Peyer's patch (tissue), 4 donors: ENCODE data around the gene ANKRD36C. TPM values are rescaled to one million over a fixed set of nuclear protein-coding genes. Genes with fewer than 3 reads are reported as not detected.
"Not testable (repeated sequence)": the region's sequence is repeated elsewhere in the genome, so short reads cannot be mapped to it uniquely, and the experiment has no call there.

ENCODE experiments used
- DNase-seq, 3 donors: peaks; one replicate each; pipeline ENCODE4 v3.0.0-alpha.2; 2017 to 2019
- H3K27ac ChIP-seq, 4 donors: fragments of 200-600 bp; sonication (generic); one replicate each; pipeline ENCODE4 v1.5.1; 2016 to 2019
- H3K27me3 ChIP-seq, 2 donors: fragments of 200-600 bp; sonication (generic); one replicate each; pipeline ENCODE4 v1.5.1; 2019
- H3K36me3 ChIP-seq, 3 donors: fragments of 200-600 bp; sonication (generic); one replicate each; pipeline ENCODE4 v1.5.1; 2016 to 2019
- H3K4me1 ChIP-seq, 4 donors: fragments of 200-600 bp; sonication (generic); one replicate each; pipeline ENCODE4 v1.5.1; 2016 to 2019
- H3K4me3 ChIP-seq, 4 donors: fragments of 200-600 bp; sonication (generic); 1 replicate in 3 of 4; 2 replicates in 1 of 4; pipeline ENCODE4 v1.5.1; 2016 to 2019; ENCODE audit warnings: mild to moderate bottlenecking in 1 of 4
- H3K9me3 ChIP-seq, 4 donors: fragments of 200-600 bp; sonication (generic); one replicate each; pipeline ENCODE4 v1.5.1; 2016 to 2019; ENCODE audit warnings: mild to moderate bottlenecking in 1 of 4
- total RNA-seq, 4 donors: library from RNA; depleted of rRNA; stranded (reverse); fragments of >200 nt; gene quantifications; one replicate each; pipeline ENCODE4 v1.1.0, GENCODE V29; 2016
- TF ChIP-seq, protein P1 (sequence below), 6 experiments: fragments of 450-650 bp in 4 of 6; fragments of 200-600 bp in 2 of 6; sonication (generic) in 1 of 6; IDR thresholded peaks; one replicate each; pipeline ENCODE4 v1.5.1; 2017 to 2019; ENCODE audit warnings: antibody characterized with exemption in 6 of 6, mild to moderate bottlenecking in 3 of 6, moderate library complexity in 1 of 6

The ANKRD36C gene
- total RNA-seq, 4 donors from 2014 or later: 28.2 to 148 (median 45.4) TPM

DNA sequence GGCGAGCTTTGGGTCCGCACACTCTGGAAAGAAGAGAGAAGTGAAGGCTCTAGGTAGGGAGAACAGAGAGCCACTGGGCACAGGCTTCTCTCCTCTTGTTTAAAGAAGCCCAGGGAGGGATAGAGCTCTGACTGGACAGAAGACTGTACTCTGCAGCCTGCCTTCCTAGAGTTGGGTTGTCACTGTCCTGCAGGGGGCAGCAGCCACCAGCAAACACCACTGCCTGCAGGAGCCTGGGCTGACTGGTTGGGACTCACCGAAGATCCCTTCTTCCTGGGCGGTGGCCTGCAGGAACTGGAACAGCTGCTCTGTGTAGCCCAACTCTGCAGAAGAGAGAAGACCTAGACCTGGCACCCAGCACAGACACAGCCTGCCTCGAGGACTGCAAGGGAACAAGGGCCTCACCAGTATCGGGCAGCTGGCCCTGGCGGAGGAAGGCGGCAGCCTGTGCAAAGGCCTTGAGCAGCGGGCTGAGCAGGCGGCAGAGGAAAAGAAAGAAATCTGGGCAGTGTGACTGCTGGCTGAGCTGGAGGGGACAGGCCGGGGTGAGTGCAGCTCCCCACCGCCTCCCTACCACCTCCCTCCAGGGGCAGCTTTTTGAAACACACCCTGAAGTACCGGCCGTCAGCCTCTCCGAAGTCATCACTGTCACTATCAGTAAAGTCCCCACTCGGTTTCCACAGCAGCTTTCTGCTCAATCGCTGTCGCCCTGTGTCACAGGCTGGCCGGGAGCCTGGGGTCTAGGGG lies 31.2 kb upstream of the ANKRD36C start:
- H3K27me3 ChIP-seq, H3K4me3 ChIP-seq, H3K36me3 ChIP-seq, H3K4me1 ChIP-seq, H3K27ac ChIP-seq, H3K9me3 ChIP-seq: not testable (repeated sequence)
- TF ChIP-seq, protein P1, sequence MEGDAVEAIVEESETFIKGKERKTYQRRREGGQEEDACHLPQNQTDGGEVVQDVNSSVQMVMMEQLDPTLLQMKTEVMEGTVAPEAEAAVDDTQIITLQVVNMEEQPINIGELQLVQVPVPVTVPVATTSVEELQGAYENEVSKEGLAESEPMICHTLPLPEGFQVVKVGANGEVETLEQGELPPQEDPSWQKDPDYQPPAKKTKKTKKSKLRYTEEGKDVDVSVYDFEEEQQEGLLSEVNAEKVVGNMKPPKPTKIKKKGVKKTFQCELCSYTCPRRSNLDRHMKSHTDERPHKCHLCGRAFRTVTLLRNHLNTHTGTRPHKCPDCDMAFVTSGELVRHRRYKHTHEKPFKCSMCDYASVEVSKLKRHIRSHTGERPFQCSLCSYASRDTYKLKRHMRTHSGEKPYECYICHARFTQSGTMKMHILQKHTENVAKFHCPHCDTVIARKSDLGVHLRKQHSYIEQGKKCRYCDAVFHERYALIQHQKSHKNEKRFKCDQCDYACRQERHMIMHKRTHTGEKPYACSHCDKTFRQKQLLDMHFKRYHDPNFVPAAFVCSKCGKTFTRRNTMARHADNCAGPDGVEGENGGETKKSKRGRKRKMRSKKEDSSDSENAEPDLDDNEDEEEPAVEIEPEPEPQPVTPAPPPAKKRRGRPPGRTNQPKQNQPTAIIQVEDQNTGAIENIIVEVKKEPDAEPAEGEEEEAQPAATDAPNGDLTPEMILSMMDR (IDR thresholded peaks at IDR 0.05): peak; percentile 69 to 93 (median 86)
- DNase-seq: peak; percentile 73 to 92 (median 89)

DNA sequence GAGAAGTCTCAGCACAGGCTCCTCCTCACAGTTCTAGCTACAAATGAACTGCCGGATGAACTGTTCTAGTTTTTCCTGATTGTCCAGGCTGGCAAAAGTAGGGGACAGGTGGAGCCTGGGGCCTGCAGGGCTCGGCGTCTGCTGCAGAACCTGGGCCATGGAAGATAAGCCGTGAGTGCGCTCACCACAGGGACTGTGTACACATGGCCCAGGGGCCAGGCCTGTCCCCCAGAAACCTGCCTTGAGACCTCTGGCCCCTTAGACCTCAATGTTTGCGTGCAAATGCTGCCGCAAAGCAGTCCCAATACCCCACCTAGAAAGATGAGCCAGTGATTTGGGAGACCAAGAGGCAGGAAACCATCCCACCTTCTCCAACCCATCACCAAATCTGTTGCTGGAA lies 30.5 kb upstream of the ANKRD36C start:
- H3K27ac ChIP-seq, H3K9me3 ChIP-seq, H3K27me3 ChIP-seq, H3K4me3 ChIP-seq, H3K4me1 ChIP-seq, DNase-seq, H3K36me3 ChIP-seq: not testable (repeated sequence)

DNA sequence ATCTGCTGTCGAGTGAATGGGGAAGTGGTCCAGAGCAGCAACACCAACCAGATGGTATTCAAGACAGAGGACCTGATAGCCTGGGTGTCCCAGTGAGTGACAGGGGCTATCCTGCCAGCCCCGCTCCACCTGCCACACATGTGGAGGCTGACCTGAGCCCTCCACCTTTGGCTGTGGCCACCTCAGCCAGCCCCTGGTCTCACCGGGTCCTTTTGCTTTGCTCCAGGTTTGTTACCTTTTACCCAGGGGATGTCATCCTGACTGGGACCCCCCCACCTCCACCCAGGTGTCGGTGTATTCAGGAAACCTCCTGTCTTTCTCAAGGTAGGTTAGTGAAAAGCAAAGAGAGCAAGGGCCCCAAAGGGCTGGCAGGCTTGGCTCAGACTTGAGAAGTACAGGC lies 29.5 kb upstream of the ANKRD36C start:
- H3K27ac ChIP-seq, DNase-seq, H3K4me1 ChIP-seq, H3K9me3 ChIP-seq, H3K36me3 ChIP-seq, H3K4me3 ChIP-seq, H3K27me3 ChIP-seq: not testable (repeated sequence)

DNA sequence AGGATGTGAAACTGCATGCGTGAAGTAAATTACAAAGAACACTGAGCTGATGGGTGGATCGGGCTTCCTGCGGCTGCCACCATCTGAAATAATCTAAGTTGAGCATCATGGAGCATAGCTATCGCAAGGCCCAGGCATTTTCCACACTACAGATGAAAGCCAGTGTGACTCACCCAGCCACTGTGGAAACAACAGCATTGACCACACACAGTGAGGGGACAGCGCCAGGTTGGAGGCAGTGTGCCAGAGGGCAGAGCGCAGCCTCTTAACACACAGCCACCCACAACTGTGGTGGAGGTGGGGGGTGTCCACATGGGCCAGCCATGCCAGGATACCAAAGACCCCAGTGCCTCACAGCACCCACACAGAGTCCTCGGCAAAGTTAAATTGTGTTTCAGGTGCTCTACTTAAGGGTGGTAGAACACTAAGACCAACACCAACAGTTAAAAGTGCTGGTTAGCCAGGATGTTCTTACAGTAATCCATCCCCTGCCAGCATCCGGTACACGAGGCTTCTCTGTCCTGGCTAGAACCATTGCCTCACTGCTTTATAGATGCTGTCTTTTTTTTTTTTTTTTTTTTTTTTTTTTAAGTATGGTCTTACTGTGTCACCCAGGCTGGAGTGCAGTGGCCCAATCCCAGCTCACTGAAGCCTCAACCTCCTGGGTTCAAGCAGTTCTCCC lies 28.4 kb upstream of the ANKRD36C start:
- not testable (repeated sequence) for H3K4me3 ChIP-seq, H3K27ac ChIP-seq, H3K27me3 ChIP-seq, DNase-seq, H3K36me3 ChIP-seq, H3K4me1 ChIP-seq, H3K9me3 ChIP-seq

DNA sequence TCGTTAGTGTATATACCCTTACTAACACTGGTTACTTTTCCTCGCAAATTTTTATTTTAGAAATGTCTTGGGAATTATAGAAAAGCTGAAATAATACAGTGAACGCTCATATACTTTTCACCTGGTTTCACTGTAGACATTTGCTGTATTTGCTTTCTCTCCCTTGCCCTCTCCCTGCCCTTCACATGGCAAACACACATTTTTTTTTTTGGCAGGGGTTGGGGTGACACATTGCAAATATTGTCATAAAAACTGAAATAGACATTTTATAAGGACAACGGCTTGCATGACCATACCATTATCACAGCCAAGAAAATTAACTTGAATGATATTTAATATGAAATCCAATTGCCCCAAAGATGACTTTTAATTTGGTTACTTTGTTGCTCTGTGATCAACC lies 24.7 kb upstream of the ANKRD36C start:
- not testable (repeated sequence) for H3K27ac ChIP-seq, H3K27me3 ChIP-seq, H3K4me3 ChIP-seq, H3K9me3 ChIP-seq, H3K4me1 ChIP-seq, H3K36me3 ChIP-seq, DNase-seq

DNA sequence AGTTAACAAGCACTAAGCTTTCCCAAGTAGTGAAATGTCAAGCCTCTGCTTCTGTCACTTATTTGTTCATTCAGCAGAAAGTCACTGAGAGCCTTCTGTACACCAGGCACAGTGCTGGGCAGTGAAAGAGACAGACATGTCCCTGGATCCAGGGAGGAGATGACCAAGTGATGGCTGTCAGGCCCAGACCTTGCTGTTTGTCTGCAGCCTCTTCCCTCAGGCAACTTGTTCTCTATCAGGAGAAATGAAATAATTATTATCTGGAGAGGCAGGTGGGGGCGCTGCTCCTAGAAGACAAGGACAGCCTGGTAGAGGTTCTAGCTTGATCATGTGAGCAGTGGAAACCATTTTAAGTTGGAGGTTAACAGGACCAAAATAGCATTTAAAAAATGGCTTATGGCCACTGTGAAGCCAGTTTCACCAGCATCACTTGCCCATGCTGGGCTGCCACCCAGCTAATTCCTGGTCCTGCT lies 21.2 kb upstream of the ANKRD36C start:
- not testable (repeated sequence) for H3K27ac ChIP-seq, H3K9me3 ChIP-seq, H3K4me1 ChIP-seq, H3K4me3 ChIP-seq, H3K36me3 ChIP-seq, DNase-seq, H3K27me3 ChIP-seq

DNA sequence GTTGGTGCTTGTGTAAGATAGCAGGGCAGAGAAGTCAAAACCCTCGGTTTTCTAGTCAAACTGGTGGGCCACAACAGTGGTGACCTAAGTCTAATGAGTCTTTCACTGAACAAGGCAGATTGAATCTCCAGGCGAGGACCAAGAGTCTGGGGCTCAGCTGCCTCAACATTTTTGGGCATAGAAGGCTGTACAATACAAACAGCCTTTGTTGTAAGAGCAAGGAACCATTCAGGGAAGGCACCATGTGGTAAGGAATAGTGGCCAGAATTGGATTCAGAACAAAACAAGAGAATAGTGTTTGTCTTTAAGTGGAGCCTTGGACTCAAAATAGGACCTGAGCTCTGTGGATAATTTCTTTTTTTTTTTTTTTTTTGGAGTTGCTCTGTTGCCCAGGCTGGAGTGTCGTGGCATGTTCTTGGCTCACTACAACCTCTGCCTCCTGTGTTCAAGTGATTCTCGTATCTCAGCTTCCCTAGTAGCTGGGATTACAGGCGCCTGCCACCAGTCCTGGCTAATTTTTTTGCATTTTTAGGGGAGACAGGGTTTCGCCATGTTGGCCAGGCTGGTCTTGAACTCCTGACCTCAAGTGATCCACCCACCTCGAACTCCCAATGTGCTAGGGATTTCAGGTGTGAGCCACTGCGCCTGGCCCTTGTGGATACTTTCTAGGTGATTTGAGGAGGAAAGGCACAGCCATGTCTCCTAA lies 20.6 kb upstream of the ANKRD36C start:
- H3K4me3 ChIP-seq, H3K36me3 ChIP-seq, H3K4me1 ChIP-seq, H3K27ac ChIP-seq, H3K27me3 ChIP-seq, DNase-seq, H3K9me3 ChIP-seq: not testable (repeated sequence)

DNA sequence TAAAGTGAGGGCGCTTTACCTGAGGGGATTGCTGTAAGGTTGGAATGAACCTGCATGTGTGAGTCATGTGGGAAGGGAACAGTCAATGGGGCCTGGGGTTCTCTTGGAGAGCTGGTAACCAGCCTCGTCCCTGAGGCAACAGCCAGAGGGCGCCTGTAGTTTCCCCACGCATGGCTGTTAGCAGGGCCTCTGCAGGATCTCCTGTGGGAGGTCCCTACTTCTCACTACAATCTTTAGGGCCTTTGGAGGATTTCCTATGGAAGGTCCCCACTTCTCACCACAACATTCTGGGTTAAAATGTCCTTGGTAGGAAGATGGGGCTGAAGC lies 19.5 kb upstream of the ANKRD36C start:
- H3K9me3 ChIP-seq, H3K36me3 ChIP-seq, H3K27me3 ChIP-seq, H3K27ac ChIP-seq, H3K4me1 ChIP-seq, H3K4me3 ChIP-seq: not testable (repeated sequence)
- TF ChIP-seq, protein P1 (IDR thresholded peaks at IDR 0.05): peak in 2 of 6 experiments; percentile 4 to 24
- DNase-seq: peak in 1 of 3 donors; percentile 50
